22Rv1 (cell line): ENCODE measurements around the gene ZEB1.

ENCODE experiments used
- ZFX ChIP-seq: fragments of 450-650 bp; IDR thresholded peaks from 2 replicates; pipeline ENCODE4 v1.6.1; 2017; ENCODE audit warnings: antibody characterized with exemption, borderline replicate concordance
- TF ChIP-seq, protein P1 (sequence below): fragments of 450-650 bp; IDR thresholded peaks from 2 replicates; pipeline ENCODE4 v1.5.1; 2017; ENCODE audit warnings: mild to moderate bottlenecking

GRCh38 chr10:31372439-31372838 is 53.4 kb downstream of the ZEB1 start:
- TF ChIP-seq, protein P1, sequence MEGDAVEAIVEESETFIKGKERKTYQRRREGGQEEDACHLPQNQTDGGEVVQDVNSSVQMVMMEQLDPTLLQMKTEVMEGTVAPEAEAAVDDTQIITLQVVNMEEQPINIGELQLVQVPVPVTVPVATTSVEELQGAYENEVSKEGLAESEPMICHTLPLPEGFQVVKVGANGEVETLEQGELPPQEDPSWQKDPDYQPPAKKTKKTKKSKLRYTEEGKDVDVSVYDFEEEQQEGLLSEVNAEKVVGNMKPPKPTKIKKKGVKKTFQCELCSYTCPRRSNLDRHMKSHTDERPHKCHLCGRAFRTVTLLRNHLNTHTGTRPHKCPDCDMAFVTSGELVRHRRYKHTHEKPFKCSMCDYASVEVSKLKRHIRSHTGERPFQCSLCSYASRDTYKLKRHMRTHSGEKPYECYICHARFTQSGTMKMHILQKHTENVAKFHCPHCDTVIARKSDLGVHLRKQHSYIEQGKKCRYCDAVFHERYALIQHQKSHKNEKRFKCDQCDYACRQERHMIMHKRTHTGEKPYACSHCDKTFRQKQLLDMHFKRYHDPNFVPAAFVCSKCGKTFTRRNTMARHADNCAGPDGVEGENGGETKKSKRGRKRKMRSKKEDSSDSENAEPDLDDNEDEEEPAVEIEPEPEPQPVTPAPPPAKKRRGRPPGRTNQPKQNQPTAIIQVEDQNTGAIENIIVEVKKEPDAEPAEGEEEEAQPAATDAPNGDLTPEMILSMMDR, result no peak
- TF ChIP-seq ZFX, result no peak
